Astrocyte (in vitro differentiated cells and primary cell): Measurements from ENCODE around the gene AKAP13. TPM values are rescaled to one million over a fixed set of nuclear protein-coding genes. Genes with fewer than 3 reads are reported as not detected.

ENCODE experiments used
- DNase-seq: peaks from one replicate; pipeline ENCODE4 v3.0.0-alpha.2; 2010; ENCODE audit warnings: low read depth
- FAIRE-seq: peaks from 2 replicates; lab custom pipeline; 2011; peaks lifted over from hg19 to GRCh38; lab: Jason Lieb, UNC
- H2AFZ ChIP-seq: 2 replicates; pipeline ENCODE4 v1.6.0; 2012; ENCODE audit warnings: low read depth, low read length, inconsistent platforms
- H3K27ac ChIP-seq: 2 replicates; pipeline ENCODE4 v1.5.1; 2011; ENCODE audit warnings: low read depth, low read length, inconsistent platforms
- H3K27me3 ChIP-seq: 2 replicates; pipeline ENCODE4 v1.6.0; 2011; ENCODE audit warnings: low read length, inconsistent platforms; ENCODE audit not compliant: insufficient read depth
- H3K36me3 ChIP-seq: 2 replicates; pipeline ENCODE4 v1.5.1; 2011; ENCODE audit warnings: low read length, inconsistent platforms; ENCODE audit not compliant: insufficient read depth
- H3K4me1 ChIP-seq: 2 replicates; pipeline ENCODE4 v1.5.1; 2011; ENCODE audit warnings: low read length, inconsistent platforms; ENCODE audit not compliant: insufficient read depth
- H3K4me2 ChIP-seq: 2 replicates; pipeline ENCODE4 v1.6.0; 2012; ENCODE audit warnings: low read length, inconsistent platforms
- H3K4me3 ChIP-seq: 2 replicates; pipeline ENCODE4 v1.5.1; 2011; ENCODE audit warnings: low read depth, mild to moderate bottlenecking, low read length, inconsistent platforms; ENCODE audit not compliant: insufficient read depth
- H3K79me2 ChIP-seq: 2 replicates; pipeline ENCODE4 v1.6.0; 2012; ENCODE audit warnings: mild to moderate bottlenecking, low read length, inconsistent platforms; ENCODE audit not compliant: insufficient read depth
- H3K9ac ChIP-seq: 2 replicates; pipeline ENCODE4 v1.6.0; 2012; ENCODE audit warnings: mild to moderate bottlenecking, low read length, inconsistent platforms
- H3K9me3 ChIP-seq: 2 replicates; pipeline ENCODE4 v1.5.1; 2012; ENCODE audit warnings: low read depth, mild to moderate bottlenecking, low read length, inconsistent platforms; ENCODE audit not compliant: insufficient read depth
- H4K20me1 ChIP-seq: 2 replicates; pipeline ENCODE4 v1.6.0; 2012; ENCODE audit warnings: low read length, inconsistent platforms; ENCODE audit not compliant: insufficient read depth
- H3K27ac Mint-ChIP-seq: one replicate; pipeline ENCODE4 v1.8.0; 2021; ENCODE audit warnings: mild to moderate bottlenecking, mixed read lengths; ENCODE audit not compliant: unreplicated experiment
- H3K27me3 Mint-ChIP-seq: one replicate; pipeline ENCODE4 v1.8.0; 2021; ENCODE audit warnings: low read depth, mixed read lengths; ENCODE audit not compliant: unreplicated experiment
- H3K36me3 Mint-ChIP-seq: one replicate; pipeline ENCODE4 v1.8.0; 2021; ENCODE audit warnings: low read depth, mixed read lengths; ENCODE audit not compliant: unreplicated experiment
- H3K4me1 Mint-ChIP-seq: one replicate; pipeline ENCODE4 v1.8.0; 2021; ENCODE audit warnings: low read depth, mixed read lengths; ENCODE audit not compliant: unreplicated experiment
- H3K4me3 Mint-ChIP-seq: one replicate; pipeline ENCODE4 v1.8.0; 2021; ENCODE audit warnings: mild to moderate bottlenecking, moderate library complexity, mixed read lengths; ENCODE audit not compliant: unreplicated experiment
- H3K9me3 Mint-ChIP-seq: one replicate; pipeline ENCODE4 v1.8.0; 2021; ENCODE audit warnings: mild to moderate bottlenecking, mixed read lengths; ENCODE audit not compliant: unreplicated experiment
- EZH2 ChIP-seq: IDR thresholded peaks from 2 replicates; pipeline ENCODE4 v1.6.1; 2012; ENCODE audit warnings: mild to moderate bottlenecking, low read length, inconsistent platforms; ENCODE audit not compliant: insufficient read depth
- total RNA-seq: library from RNA; stranded (reverse); gene quantifications from 2 replicates; pipeline ENCODE4 v1.2.1, GENCODE V29; 2021
- TF ChIP-seq, protein P1 (sequence below): IDR thresholded peaks from 2 replicates; pipeline ENCODE4 v1.5.1; 2011; ENCODE audit warnings: low read depth, mild to moderate bottlenecking, inconsistent platforms, low read length, moderate library complexity; ENCODE audit not compliant: insufficient read depth

The AKAP13 gene
- total RNA-seq, 1 donor from 2014 or later = 98.2 TPM

DNA sequence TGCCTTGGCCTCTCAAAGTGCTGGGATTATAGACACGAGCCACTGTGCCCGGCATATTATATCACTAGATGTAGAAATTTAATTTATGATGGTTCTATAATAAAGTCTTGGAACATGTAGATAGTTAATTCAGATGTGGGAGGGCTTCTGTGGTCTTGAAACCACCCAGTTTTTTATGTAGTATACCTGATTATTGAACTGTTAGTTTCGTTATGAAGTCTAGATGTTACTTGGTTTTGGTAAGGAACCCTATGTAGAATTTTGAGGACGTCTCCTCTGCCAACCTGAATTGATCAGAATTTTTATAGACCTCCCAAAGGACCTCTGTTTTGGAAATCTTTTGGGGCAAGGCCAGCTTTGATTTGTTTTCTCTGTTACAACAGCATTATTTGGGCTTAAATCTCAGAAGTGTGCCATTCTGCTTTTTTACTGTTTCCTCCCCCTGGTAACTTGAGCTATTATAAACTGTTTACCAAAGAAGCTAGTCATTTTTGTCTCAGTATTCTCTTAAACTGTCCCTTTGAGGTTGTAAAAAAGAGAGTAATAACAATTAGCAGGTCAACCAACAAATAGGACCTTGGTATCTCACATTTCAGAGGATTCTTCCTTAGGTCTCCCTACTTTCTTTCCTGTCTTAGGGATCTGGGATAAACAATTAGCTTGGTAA is 20.8 kb downstream of the AKAP13 start:
- peaks cover 93% of the 10 kb centered on the region for H3K79me2 ChIP-seq
- H3K9ac ChIP-seq = no peak overlapping the region
- FAIRE-seq = no peak
- no peaks in the 10 kb centered on the region for H3K9me3 Mint-ChIP-seq
- no peak for TF ChIP-seq EZH2
- TF ChIP-seq, protein P1, sequence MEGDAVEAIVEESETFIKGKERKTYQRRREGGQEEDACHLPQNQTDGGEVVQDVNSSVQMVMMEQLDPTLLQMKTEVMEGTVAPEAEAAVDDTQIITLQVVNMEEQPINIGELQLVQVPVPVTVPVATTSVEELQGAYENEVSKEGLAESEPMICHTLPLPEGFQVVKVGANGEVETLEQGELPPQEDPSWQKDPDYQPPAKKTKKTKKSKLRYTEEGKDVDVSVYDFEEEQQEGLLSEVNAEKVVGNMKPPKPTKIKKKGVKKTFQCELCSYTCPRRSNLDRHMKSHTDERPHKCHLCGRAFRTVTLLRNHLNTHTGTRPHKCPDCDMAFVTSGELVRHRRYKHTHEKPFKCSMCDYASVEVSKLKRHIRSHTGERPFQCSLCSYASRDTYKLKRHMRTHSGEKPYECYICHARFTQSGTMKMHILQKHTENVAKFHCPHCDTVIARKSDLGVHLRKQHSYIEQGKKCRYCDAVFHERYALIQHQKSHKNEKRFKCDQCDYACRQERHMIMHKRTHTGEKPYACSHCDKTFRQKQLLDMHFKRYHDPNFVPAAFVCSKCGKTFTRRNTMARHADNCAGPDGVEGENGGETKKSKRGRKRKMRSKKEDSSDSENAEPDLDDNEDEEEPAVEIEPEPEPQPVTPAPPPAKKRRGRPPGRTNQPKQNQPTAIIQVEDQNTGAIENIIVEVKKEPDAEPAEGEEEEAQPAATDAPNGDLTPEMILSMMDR = no peak
- peaks cover 1% of the 10 kb centered on the region for H3K36me3 Mint-ChIP-seq
- H3K4me1 ChIP-seq = peaks cover 43% of the 10 kb centered on the region
- peaks cover 36% of the 10 kb centered on the region for H3K4me1 Mint-ChIP-seq
- no peaks in the 10 kb centered on the region for H3K36me3 ChIP-seq
- no peak overlapping the region for H2AFZ ChIP-seq
- peak overlapping the region; percentile 11 for H3K27ac Mint-ChIP-seq
- H3K27me3 Mint-ChIP-seq = no peaks in the 10 kb centered on the region
- peaks cover 4% of the 10 kb centered on the region for H4K20me1 ChIP-seq
- no peak for DNase-seq
- no peaks in the 10 kb centered on the region for H3K9me3 ChIP-seq
- no peaks in the 10 kb centered on the region for H3K27me3 ChIP-seq
- H3K4me2 ChIP-seq = no peak overlapping the region
- H3K4me3 ChIP-seq = no peak overlapping the region
- no peak overlapping the region for H3K4me3 Mint-ChIP-seq
- H3K27ac ChIP-seq = no peak overlapping the region

DNA sequence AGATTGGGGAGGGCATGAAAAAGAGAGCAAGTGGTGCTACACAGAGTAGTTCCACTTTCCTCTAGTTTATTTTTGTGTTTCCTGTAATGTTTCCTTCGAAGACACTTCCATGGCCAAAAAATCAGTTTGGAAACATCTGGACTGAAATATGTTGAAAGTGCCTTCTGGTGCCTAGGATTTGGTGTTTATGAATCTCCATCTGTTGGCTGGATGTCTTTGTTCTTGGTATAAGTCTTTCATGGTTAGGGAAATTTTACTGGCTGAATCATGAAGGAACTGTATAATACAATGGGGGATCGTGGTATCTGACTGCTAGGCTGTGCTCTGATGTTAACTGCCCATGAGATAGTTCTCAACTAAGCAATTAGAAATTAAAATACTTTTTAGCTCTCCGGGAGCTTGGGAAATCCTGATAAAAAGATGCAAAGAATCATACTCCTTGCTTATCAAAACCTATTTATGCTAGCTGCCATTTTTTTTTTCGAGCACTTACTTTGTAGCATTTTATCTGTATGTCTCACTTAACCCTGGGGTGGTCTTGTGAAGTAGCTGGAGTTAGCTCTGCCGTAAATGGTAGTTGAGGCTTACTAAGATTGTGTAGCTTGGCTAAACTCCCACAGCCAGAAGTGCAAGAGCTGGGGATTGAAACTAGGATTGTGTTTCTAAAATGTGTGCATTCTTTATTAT is 21.9 kb downstream of the AKAP13 start:
- Mint-ChIP-seq H3K4me1 (peaks cover 45% of the 10 kb centered on the region), H3K27ac (no peak overlapping the region), H3K9me3 (no peaks in the 10 kb centered on the region), H3K4me3 (no peak overlapping the region), H3K36me3 (peaks cover 1% of the 10 kb centered on the region), H3K27me3 (no peaks in the 10 kb centered on the region)
- TF ChIP-seq EZH2 = no peak
- TF ChIP-seq, protein P1 = no peak
- peak; percentile 87 for DNase-seq
- Histone ChIP-seq H3K79me2 (peaks cover 93% of the 10 kb centered on the region), H4K20me1 (peaks cover 4% of the 10 kb centered on the region), H3K27ac (peak overlapping the region; percentile 69), H3K4me2 (peak overlapping the region; percentile 69), H3K9me3 (no peaks in the 10 kb centered on the region), H3K4me3 (no peak overlapping the region), H3K36me3 (no peaks in the 10 kb centered on the region), H3K27me3 (no peaks in the 10 kb centered on the region), H3K9ac (peak overlapping the region; percentile 50), H2AFZ (no peak overlapping the region), H3K4me1 (peaks cover 53% of the 10 kb centered on the region)
- peak; percentile 81 for FAIRE-seq

DNA sequence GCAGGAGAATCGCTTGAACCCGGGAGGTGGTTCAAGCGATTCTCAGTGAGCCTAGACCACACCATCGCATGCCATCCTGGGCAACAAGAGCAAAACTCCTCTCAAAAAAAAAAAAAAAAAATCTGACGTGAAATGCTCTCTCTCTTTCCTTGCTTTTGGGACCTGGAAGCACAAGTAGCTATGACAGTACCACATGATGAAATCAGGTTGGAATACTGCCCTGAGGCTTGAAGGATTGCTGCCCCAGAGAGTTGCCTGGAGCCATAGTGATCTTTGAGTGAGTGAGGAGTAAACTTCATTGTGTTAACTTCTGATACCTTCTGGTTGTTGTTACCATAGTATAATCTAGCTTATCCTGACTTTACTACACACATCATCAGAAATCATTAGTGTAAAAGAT is 23.3 kb downstream of the AKAP13 start:
- peaks cover 64% of the 10 kb centered on the region for H3K4me1 ChIP-seq
- H3K36me3 Mint-ChIP-seq = peaks cover 1% of the 10 kb centered on the region
- peak overlapping the region; percentile 8 for H3K27ac ChIP-seq
- no peak overlapping the region for H3K4me3 Mint-ChIP-seq
- FAIRE-seq (no peak), DNase-seq (peak; percentile 40)
- H3K27ac Mint-ChIP-seq = peak overlapping the region; percentile 79
- H3K9ac ChIP-seq = no peak overlapping the region
- peaks cover 4% of the 10 kb centered on the region for H4K20me1 ChIP-seq
- H3K79me2 ChIP-seq = peaks cover 92% of the 10 kb centered on the region
- no peaks in the 10 kb centered on the region for H3K9me3 ChIP-seq
- TF ChIP-seq, protein P1 = no peak
- no peak for TF ChIP-seq EZH2
- no peaks in the 10 kb centered on the region for H3K27me3 ChIP-seq
- H3K4me3 ChIP-seq = no peak overlapping the region
- no peaks in the 10 kb centered on the region for H3K36me3 ChIP-seq
- no peak overlapping the region for H2AFZ ChIP-seq
- H3K9me3 Mint-ChIP-seq = no peaks in the 10 kb centered on the region
- no peaks in the 10 kb centered on the region for H3K27me3 Mint-ChIP-seq
- H3K4me1 Mint-ChIP-seq = peaks cover 55% of the 10 kb centered on the region
- H3K4me2 ChIP-seq = no peak overlapping the region
